Measurements from ENCODE around the gene AMN1.

AMN1 gene

DNA sequence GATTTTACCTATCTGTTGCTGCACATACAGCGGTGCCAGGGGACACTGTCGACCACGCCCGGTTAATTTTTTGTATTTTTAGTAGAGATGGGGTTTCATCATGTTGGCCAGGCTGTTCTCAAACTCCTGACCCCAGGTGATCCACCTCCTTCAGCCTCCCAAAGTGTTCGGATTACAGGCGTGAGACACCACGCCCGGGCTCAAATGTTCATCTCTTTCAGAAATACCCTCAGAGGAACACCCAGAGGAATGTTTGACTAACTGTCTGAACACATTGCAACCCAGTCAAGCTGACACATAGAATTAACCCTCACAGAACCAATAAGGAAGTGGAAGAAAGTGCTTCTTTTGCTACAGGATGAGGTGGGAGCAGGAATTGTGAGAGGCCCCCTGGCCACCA is 84.3 kb downstream of the AMN1 start:
- H3K27me3 ChIP-seq (ENCODE audit: control insufficient read depth, insufficient read depth, low read length): no peaks in the 10 kb centered on the region
- H3K9me3 ChIP-seq (ENCODE audit: control insufficient read depth, insufficient read depth, low read length): no peaks in the 10 kb centered on the region
- no peak overlapping the region for H3K9ac ChIP-seq (ENCODE audit: low read depth, low read length)
- H3K4me3 ChIP-seq (ENCODE audit: low read depth, low read length): no peak overlapping the region
- no peaks in the 10 kb centered on the region for H3K36me3 ChIP-seq (ENCODE audit: control insufficient read depth, insufficient read depth, low read length)
- no peaks in the 10 kb centered on the region for H3K4me1 ChIP-seq (ENCODE audit: control insufficient read depth, insufficient read depth, low read length)

DNA sequence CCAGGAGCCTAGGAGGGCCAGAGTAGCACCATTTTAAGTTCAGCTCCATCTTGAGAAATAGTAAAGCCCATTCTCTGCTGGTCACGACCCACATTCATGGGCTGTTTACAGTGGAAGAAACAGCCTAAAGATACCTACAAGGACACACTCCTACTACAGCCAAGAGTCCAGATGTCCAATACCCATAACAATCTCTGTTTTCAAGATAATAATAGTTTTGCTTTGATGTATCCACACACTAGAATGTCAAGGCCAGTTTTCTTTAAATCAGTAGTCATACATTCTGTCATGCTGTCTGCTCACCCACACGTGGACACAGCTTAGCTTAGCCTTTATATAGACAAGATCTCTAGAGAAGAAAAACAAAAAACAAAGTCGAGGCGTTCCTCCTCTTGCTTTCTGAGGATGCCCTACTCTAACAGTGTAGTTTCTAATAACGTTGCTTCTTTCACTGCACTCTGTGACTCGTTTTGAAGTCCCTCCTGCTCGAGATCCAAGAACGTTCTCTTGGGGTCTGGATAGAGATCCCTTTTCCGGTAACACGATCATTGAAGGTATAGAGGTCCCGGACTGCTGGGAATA is 87.2 kb downstream of the AMN1 start:
- Histone ChIP-seq H3K36me3 (ENCODE audit: control insufficient read depth, insufficient read depth, low read length) (no peaks in the 10 kb centered on the region), H3K9me3 (ENCODE audit: control insufficient read depth, insufficient read depth, low read length) (no peaks in the 10 kb centered on the region), H3K27me3 (ENCODE audit: control insufficient read depth, insufficient read depth, low read length) (no peaks in the 10 kb centered on the region), H3K4me3 (ENCODE audit: low read depth, low read length) (no peak overlapping the region), H3K4me1 (ENCODE audit: control insufficient read depth, insufficient read depth, low read length) (no peaks in the 10 kb centered on the region), H3K9ac (ENCODE audit: low read depth, low read length) (no peak overlapping the region)

DNA sequence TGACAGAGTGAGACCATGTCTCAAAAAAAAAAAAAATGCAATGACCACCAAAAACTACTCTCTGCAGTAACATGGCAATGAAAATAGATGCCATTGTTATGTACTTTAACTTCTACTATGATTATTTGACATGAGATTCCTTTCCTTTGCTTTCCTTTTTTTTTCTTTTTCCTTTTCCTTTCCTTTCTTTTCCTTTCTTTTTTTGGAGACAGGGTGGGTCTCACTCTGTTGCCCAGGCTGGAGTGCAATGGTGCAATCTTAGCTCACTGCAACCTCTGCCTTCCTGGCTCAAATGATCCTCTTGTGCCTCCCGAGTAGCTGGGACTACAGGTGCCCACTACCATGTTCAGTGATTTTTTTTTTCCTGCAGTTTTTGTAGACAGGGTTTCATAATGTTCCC is 94.2 kb downstream of the AMN1 start:
- Histone ChIP-seq H3K4me3 (ENCODE audit: low read depth, low read length) (no peak overlapping the region), H3K4me1 (ENCODE audit: control insufficient read depth, insufficient read depth, low read length) (no peaks in the 10 kb centered on the region), H3K36me3 (ENCODE audit: control insufficient read depth, insufficient read depth, low read length) (no peaks in the 10 kb centered on the region), H3K9me3 (ENCODE audit: control insufficient read depth, insufficient read depth, low read length) (no peaks in the 10 kb centered on the region), H3K27me3 (ENCODE audit: control insufficient read depth, insufficient read depth, low read length) (no peaks in the 10 kb centered on the region), H3K9ac (ENCODE audit: low read depth, low read length) (no peak overlapping the region)

DNA sequence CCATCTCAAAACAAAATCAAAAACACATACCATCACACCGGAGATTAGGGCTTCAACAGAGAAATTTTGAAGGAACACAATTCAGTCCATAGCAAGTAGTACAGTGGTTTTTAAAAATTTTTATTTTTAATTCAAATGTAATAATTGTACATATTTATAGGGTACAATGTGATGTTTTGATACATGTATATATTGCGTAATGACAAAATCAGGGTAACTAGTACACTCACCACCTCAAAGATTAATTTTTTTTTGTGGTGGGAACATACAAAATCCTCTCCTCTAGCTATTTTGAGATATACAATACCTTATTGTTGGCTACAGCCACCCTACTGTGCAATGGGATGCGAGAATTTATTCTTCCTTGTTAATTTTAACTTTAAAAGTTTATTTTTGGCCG is 95.4 kb downstream of the AMN1 start:
- no peak overlapping the region for H3K9ac ChIP-seq (ENCODE audit: low read depth, low read length)
- H3K36me3 ChIP-seq (ENCODE audit: control insufficient read depth, insufficient read depth, low read length): no peaks in the 10 kb centered on the region
- no peaks in the 10 kb centered on the region for H3K4me1 ChIP-seq (ENCODE audit: control insufficient read depth, insufficient read depth, low read length)
- no peaks in the 10 kb centered on the region for H3K9me3 ChIP-seq (ENCODE audit: control insufficient read depth, insufficient read depth, low read length)
- no peaks in the 10 kb centered on the region for H3K27me3 ChIP-seq (ENCODE audit: control insufficient read depth, insufficient read depth, low read length)
- H3K4me3 ChIP-seq (ENCODE audit: low read depth, low read length): no peak overlapping the region

DNA sequence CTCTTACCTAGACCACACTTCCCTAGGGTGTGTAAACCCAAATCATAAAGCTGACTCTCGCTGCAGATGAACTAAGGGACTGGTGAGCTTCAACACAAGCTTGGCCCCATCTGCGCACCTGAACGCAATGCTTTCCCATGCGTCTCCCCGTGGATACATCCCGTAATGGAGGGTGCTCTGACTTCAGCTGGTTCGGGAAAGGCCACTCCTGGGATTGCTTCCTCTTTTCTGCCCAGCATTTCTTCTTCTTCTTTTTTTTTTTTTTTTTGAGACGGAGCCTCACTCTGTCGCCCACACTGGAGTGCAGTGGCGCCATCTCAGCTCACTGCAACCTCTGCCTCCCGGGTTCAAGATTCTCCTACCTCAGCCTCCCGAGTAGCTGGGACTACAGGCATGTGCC is 97.0 kb downstream of the AMN1 start:
- no peak overlapping the region for H3K4me3 ChIP-seq (ENCODE audit: low read depth, low read length)
- no peaks in the 10 kb centered on the region for H3K9me3 ChIP-seq (ENCODE audit: control insufficient read depth, insufficient read depth, low read length)
- H3K4me1 ChIP-seq (ENCODE audit: control insufficient read depth, insufficient read depth, low read length): no peaks in the 10 kb centered on the region
- H3K36me3 ChIP-seq (ENCODE audit: control insufficient read depth, insufficient read depth, low read length): no peaks in the 10 kb centered on the region
- no peak overlapping the region for H3K9ac ChIP-seq (ENCODE audit: low read depth, low read length)
- H3K27me3 ChIP-seq (ENCODE audit: control insufficient read depth, insufficient read depth, low read length): no peaks in the 10 kb centered on the region

DNA sequence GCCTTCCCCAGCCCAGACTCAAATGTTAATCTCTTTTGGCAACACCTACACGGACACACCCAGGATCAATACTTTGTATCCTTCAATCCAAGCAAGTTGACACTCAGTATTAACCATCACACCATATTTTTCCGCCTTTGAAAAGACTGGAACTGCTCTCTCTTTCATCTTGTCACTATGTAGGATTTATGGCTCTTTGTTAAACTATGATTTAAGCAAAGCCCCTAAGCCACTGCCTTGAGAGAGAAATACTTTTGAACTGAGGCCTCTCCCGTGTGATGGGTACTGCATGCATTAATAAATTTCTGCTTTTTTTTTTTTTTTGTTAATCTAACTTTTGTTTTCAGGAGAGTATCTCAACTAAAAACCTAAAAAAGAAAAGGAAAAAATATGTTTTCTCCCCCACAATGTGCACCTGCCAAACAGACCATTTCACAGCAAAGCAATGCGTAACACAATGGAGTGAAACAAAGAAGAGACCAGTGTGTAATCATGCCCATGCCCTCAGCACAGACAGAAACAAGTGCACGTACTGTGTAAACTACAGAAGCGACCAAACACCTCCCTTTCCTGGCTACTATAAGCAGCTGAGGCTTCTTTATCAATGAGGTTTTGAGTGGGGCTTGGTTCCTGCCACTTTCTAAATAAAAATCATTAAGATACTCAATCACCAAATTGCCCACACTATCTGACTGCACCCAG is 97.6 kb downstream of the AMN1 start:
- H3K9me3 ChIP-seq (ENCODE audit: control insufficient read depth, insufficient read depth, low read length): no peaks in the 10 kb centered on the region
- no peaks in the 10 kb centered on the region for H3K27me3 ChIP-seq (ENCODE audit: control insufficient read depth, insufficient read depth, low read length)
- H3K4me3 ChIP-seq (ENCODE audit: low read depth, low read length): no peak overlapping the region
- H3K9ac ChIP-seq (ENCODE audit: low read depth, low read length): no peak overlapping the region
- H3K36me3 ChIP-seq (ENCODE audit: control insufficient read depth, insufficient read depth, low read length): no peaks in the 10 kb centered on the region
- H3K4me1 ChIP-seq (ENCODE audit: control insufficient read depth, insufficient read depth, low read length): no peaks in the 10 kb centered on the region

DNA sequence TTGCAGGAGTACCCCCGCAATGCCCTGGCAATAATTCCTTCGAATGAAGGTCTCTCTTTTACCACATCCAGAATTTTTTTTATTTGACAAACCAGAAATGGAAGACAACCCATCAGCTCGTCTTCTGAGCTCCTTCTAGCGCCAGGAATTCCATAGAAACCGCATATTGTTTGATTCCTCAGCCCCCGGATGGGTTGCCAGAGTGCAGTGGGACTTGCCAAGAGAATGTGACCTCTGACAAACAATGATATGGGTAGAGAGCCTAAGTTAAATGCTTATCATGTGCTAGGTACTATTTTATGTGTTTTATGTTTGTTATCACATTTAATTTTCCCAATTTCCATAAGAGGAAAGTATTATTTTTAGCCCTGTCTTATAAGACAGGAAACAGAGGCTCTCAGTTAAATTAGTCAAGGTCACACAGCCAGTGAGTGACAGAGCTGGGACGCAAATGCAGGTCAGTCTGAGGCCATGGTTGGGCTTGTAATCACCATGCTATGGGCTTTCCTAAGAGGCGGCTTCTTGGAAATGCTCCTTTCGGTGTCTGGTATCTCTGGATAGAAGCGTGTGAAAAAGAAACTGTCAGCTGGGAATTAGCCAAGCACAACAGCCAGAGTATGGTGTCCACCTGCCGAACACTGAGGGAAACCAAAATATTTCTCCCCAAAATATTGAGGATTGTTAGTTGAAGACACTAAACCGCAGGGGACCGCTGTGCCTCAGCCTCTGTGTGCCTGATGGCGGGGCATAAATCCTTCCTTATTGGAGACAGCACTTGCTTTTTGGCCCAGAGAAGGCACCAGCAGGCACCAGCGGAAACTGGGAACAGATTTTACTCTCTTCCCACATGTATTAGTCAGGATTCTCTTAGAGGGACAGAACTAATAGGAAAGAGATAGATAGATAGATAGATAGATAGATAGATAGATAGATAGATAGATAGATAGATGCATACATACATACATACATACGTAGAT is 98.8 kb downstream of the AMN1 start:
- no peaks in the 10 kb centered on the region for H3K4me1 ChIP-seq (ENCODE audit: control insufficient read depth, insufficient read depth, low read length)
- no peak overlapping the region for H3K4me3 ChIP-seq (ENCODE audit: low read depth, low read length)
- H3K36me3 ChIP-seq (ENCODE audit: control insufficient read depth, insufficient read depth, low read length): no peaks in the 10 kb centered on the region

DNA sequence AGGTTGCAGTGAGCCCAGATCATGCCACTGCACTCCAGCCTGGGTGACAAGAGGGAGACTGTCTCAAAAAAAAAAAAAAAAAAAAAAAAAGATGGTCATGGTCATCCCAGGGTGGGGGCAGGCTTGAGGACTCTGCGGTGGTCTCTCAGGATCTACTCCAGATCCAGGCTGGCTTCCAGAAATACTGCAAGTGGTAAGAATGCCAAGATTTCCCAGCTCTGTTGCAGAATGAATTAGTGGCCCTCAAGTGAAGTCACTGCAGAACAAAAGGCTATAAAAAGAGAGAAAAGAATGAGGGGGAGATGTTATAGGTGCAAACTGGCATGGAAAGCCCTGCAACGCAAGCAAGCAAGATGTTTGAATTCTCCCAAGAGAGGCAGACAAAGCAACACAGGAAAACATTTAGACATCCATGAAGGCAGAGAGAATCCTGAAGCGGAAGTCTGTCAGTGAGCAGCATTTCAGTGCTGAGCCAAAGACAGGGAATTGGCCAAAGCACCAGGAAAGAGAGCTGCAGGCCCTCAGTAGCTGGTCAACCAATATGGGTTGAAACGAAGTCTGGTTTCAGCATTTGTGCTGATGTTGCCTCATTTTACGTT is 101.3 kb downstream of the AMN1 start:
- Histone ChIP-seq H3K9me3 (ENCODE audit: control insufficient read depth, insufficient read depth, low read length) (no peaks in the 10 kb centered on the region), H3K9ac (ENCODE audit: low read depth, low read length) (no peak overlapping the region), H3K4me3 (ENCODE audit: low read depth, low read length) (no peak overlapping the region), H3K4me1 (ENCODE audit: control insufficient read depth, insufficient read depth, low read length) (no peaks in the 10 kb centered on the region), H3K36me3 (ENCODE audit: control insufficient read depth, insufficient read depth, low read length) (no peaks in the 10 kb centered on the region), H3K27me3 (ENCODE audit: control insufficient read depth, insufficient read depth, low read length) (no peaks in the 10 kb centered on the region)

More for the DNA sequence above, 98.8 kb downstream of the AMN1 start:
- Histone ChIP-seq H3K9me3 (ENCODE audit: control insufficient read depth, insufficient read depth, low read length) (no peaks in the 10 kb centered on the region), H3K9ac (ENCODE audit: low read depth, low read length) (no peak overlapping the region), H3K27me3 (ENCODE audit: control insufficient read depth, insufficient read depth, low read length) (no peaks in the 10 kb centered on the region)

DNA sequence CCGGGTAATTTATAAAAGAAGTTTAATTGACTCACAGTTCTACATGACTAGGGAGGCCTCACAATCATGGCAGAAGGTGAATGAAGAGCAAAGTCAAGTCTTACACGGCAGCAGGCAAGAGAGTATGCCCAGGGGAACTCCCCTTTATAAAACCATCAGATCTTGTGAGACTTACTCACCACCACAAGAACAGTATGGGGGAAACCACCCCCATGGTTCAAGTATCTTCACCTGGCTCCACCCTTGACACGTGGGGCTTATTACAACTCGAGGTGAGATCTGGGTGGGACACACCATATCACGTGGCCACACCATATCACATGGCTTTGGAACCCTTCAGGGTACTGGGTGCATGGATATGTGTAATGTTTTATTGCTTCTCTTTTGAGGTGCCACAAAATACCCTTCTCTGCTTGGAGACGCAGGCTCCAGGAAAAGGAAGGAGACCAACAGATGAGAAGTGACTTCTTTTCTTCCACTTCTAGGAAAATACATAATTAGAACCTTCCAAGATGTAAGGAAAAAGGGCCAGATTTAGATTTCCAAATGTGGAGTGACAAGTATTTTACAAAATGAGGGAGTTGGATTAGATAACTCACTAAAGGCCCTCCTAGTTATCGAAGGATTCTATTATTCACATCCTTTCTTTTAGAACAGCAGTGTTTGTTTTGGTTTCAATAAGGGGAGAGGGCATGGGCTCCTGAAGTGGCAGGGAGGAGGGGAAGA is 102.4 kb downstream of the AMN1 start:
- Histone ChIP-seq H3K4me3 (ENCODE audit: low read depth, low read length) (no peak overlapping the region), H3K4me1 (ENCODE audit: control insufficient read depth, insufficient read depth, low read length) (no peaks in the 10 kb centered on the region), H3K36me3 (ENCODE audit: control insufficient read depth, insufficient read depth, low read length) (no peaks in the 10 kb centered on the region), H3K9ac (ENCODE audit: low read depth, low read length) (no peak overlapping the region), H3K27me3 (ENCODE audit: control insufficient read depth, insufficient read depth, low read length) (no peaks in the 10 kb centered on the region), H3K9me3 (ENCODE audit: control insufficient read depth, insufficient read depth, low read length) (no peaks in the 10 kb centered on the region)

DNA sequence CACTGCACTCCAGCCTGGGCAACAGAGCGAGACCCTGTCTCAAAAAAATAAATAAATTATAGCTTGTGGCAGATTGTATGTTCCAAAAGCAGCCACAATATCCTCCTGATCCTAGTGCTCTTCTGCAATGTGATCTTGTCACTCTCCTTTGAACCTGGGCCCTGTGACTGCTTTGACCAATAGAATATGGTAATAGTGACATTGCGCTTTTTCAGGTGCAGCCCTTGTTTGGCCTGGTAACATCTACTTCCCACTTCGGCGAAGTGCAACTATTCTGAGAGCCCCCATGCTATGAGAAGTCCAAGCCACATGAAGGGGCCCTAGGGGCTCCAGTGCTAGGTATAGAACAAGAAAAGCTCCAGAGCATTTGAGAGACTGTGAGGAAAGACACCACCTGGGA is 106.8 kb downstream of the AMN1 start:
- no peak overlapping the region for H3K9ac ChIP-seq (ENCODE audit: low read depth, low read length)
- no peaks in the 10 kb centered on the region for H3K4me1 ChIP-seq (ENCODE audit: control insufficient read depth, insufficient read depth, low read length)
- no peaks in the 10 kb centered on the region for H3K36me3 ChIP-seq (ENCODE audit: control insufficient read depth, insufficient read depth, low read length)
- no peaks in the 10 kb centered on the region for H3K27me3 ChIP-seq (ENCODE audit: control insufficient read depth, insufficient read depth, low read length)
- H3K9me3 ChIP-seq (ENCODE audit: control insufficient read depth, insufficient read depth, low read length): no peaks in the 10 kb centered on the region
- H3K4me3 ChIP-seq (ENCODE audit: low read depth, low read length): no peak overlapping the region
